ENCODE measurements around the gene KCNH8. TPM values are rescaled to one million over a fixed set of nuclear protein-coding genes. Genes with fewer than 3 reads are reported as not detected.

Gene KCNH8
- total RNA-seq, 2 experiments from 2014 or later: not detected

DNA sequence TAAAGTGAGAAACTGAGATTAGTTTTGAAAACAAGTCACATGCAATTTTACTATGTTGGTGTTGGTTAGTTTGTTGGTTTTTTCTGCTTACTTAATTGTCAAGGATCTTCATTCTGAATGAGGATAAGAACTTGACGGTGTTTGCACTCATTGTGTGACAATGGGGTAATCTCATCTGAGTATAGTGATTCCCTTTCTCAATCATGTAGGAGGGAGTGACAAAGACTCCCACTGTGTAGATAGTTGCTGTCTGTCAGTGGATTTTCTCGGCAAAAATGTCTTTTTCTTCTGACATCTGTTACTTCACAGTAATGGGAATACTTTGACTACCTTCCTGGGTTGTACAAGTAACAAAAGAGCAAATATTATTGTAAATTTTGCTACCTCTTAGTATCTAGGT, 23.5 kb downstream of the KCNH8 start:
- POLR2A ChIA-PET: no interaction called here
- Mint-ChIP-seq H3K4me1 (ENCODE audit: low read depth) (no peaks in the 10 kb centered on the region), H3K27me3 (peaks cover 5% of the 10 kb centered on the region), H3K4me3 (no peak overlapping the region), H3K36me3 (ENCODE audit: low read depth) (no peaks in the 10 kb centered on the region), H3K27ac (no peak overlapping the region), H3K9me3 (no peaks in the 10 kb centered on the region)
- ATAC-seq (no peak), DNase-seq (no peak)
- intact Hi-C loops (cut with micrococcal nuclease): no loop called here
- TF ChIP-seq, protein P1, sequence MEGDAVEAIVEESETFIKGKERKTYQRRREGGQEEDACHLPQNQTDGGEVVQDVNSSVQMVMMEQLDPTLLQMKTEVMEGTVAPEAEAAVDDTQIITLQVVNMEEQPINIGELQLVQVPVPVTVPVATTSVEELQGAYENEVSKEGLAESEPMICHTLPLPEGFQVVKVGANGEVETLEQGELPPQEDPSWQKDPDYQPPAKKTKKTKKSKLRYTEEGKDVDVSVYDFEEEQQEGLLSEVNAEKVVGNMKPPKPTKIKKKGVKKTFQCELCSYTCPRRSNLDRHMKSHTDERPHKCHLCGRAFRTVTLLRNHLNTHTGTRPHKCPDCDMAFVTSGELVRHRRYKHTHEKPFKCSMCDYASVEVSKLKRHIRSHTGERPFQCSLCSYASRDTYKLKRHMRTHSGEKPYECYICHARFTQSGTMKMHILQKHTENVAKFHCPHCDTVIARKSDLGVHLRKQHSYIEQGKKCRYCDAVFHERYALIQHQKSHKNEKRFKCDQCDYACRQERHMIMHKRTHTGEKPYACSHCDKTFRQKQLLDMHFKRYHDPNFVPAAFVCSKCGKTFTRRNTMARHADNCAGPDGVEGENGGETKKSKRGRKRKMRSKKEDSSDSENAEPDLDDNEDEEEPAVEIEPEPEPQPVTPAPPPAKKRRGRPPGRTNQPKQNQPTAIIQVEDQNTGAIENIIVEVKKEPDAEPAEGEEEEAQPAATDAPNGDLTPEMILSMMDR (IDR thresholded peaks at IDR 0.05): no peak
- CTCF ChIA-PET: no interaction called here

DNA sequence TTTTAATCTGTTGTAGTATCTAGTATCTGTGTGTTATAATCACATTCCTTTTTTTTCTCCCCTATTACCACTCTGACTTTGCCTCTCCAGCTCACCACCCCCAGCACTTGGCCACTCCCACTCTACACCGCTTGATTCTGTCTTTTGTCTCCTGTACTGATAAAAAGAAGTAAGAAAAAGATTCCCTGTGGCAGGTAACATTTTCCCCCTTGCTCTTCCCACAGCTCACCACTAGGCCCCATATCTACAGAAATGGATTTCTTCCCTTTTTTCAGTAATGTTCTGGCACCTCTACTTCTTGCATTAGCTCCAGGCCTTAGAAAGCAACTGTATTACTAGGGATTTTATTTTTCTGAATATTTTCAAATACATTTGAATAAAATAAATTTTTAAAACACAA, 25.6 kb downstream of the KCNH8 start:
- intact Hi-C loops (cut with micrococcal nuclease): no loop called here
- POLR2A ChIA-PET: no interaction called here
- DNase-seq (no peak), ATAC-seq (no peak)
- H3K27me3 Mint-ChIP-seq: peaks cover 8% of the 10 kb centered on the region
- no peaks in the 10 kb centered on the region for H3K36me3 Mint-ChIP-seq (ENCODE audit: low read depth)
- H3K4me3 Mint-ChIP-seq: no peak overlapping the region
- no peaks in the 10 kb centered on the region for H3K4me1 Mint-ChIP-seq (ENCODE audit: low read depth)
- H3K27ac Mint-ChIP-seq: no peak overlapping the region
- CTCF ChIA-PET: no interaction called here
- no peaks in the 10 kb centered on the region for H3K9me3 Mint-ChIP-seq
- TF ChIP-seq, protein P1 (IDR thresholded peaks at IDR 0.05): no peak

DNA sequence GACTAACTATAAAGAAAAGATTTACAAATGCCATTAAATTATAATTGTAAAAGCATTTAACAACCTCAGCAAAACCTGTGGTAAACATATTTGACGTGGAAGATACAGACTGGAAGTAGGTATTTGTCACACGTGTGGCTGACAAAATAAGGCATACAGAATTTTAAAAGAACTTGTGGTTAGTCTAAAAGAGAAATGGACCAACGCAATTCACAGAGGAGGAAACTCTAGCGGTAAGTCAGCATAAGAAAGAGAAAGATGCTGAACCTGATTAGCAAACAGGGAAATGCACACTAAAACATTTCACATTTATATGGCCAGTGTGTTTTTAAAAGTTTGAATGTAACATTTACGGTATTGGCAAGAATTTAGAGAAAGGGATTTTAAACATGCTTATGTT, 35.3 kb downstream of the KCNH8 start:
- TF ChIP-seq, protein P1 (IDR thresholded peaks at IDR 0.05): no peak
- ChIA-PET CTCF (no interaction called here), POLR2A (no interaction called here)
- no peak for ATAC-seq
- no peaks in the 10 kb centered on the region for H3K4me1 Mint-ChIP-seq (ENCODE audit: low read depth)
- intact Hi-C loops (cut with micrococcal nuclease): no loop called here
- H3K36me3 Mint-ChIP-seq (ENCODE audit: low read depth): no peaks in the 10 kb centered on the region
- no peak overlapping the region for H3K27ac Mint-ChIP-seq
- H3K9me3 Mint-ChIP-seq: no peaks in the 10 kb centered on the region
- peaks cover 1% of the 10 kb centered on the region for H3K27me3 Mint-ChIP-seq
- no peak for DNase-seq
- H3K4me3 Mint-ChIP-seq: no peak overlapping the region

DNA sequence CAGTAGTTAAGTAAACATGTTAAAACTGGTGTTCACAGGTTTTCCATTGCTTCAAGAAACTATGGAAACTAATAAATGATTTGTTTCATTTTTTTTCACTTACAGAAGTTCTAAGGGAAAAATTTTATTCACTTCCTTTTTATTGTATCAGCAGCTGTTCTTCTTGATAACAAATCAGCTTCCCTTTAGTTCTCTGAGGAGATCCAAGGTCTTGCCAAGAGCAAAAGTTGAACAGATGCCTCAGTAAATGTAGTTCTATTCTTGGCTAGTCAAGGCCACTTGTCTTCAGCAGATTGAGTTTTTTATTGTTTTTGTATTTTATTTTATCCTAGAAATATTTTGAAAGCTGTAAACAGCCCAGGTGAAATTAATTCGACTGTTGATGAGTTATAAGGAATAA, 41.8 kb downstream of the KCNH8 start:
- ChIA-PET CTCF (interaction anchor here (1.3 kb wide), 1 partner anchor 9 kb away, joined by 3 read pairs; no protein-coding TSS in a partner anchor), POLR2A (no interaction called here)
- H3K27ac Mint-ChIP-seq: no peak overlapping the region
- no peaks in the 10 kb centered on the region for H3K36me3 Mint-ChIP-seq (ENCODE audit: low read depth)
- TF ChIP-seq, protein P1 (IDR thresholded peaks at IDR 0.05): no peak
- no peaks in the 10 kb centered on the region for H3K9me3 Mint-ChIP-seq
- no peak overlapping the region for H3K4me3 Mint-ChIP-seq
- DNase-seq (no peak), ATAC-seq (no peak)
- intact Hi-C loops (cut with micrococcal nuclease): no loop called here
- no peaks in the 10 kb centered on the region for H3K4me1 Mint-ChIP-seq (ENCODE audit: low read depth)
- no peaks in the 10 kb centered on the region for H3K27me3 Mint-ChIP-seq

DNA sequence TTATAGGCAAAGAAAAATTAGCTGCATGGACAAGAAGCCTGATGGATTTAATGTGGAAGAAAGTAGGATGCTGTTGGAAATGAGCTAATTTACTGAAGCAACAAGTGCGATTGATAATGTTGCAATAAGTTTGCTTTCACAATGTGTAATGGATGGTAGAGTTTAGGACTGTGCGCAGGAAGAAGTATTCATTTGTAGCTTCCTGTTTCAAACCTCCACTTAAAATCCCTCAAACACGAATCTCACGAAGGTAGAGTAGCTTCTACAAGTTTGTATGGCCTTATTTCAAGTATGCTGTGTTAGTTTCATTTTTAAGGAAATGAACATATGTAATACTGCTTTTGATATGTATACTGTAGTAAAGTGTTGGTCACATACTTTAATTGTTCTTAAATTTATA, 42.3 kb downstream of the KCNH8 start:
- ATAC-seq (no peak), DNase-seq (no peak)
- ChIA-PET CTCF (interaction anchor here (1.3 kb wide), 1 partner anchor 8 kb away, joined by 3 read pairs; no protein-coding TSS in a partner anchor), POLR2A (no interaction called here)
- Mint-ChIP-seq H3K36me3 (ENCODE audit: low read depth) (no peaks in the 10 kb centered on the region), H3K27ac (no peak overlapping the region), H3K27me3 (no peaks in the 10 kb centered on the region), H3K4me1 (ENCODE audit: low read depth) (no peaks in the 10 kb centered on the region), H3K9me3 (no peaks in the 10 kb centered on the region), H3K4me3 (no peak overlapping the region)
- intact Hi-C loops (cut with micrococcal nuclease): no loop called here
- TF ChIP-seq, protein P1 (IDR thresholded peaks at IDR 0.05): no peak
